IPS-15b (cell line): ENCODE results near the gene IGSF5.
"Not testable (repeated sequence)": the region's sequence is repeated elsewhere in the genome, so short reads cannot be mapped to it uniquely, and the experiment has no call there.

ENCODE experiments used
- H3K27me3 ChIP-seq: one replicate; pipeline ENCODE4 v1.6.1; 2013; ENCODE audit warnings: low read length; ENCODE audit not compliant: control insufficient read depth, insufficient read depth
- H3K36me3 ChIP-seq: one replicate; pipeline ENCODE4 v1.6.1; 2013; ENCODE audit warnings: low read length; ENCODE audit not compliant: control insufficient read depth, insufficient read depth
- H3K4me1 ChIP-seq: one replicate; pipeline ENCODE4 v1.6.1; 2013; ENCODE audit warnings: mild to moderate bottlenecking, low read length; ENCODE audit not compliant: control insufficient read depth, insufficient read depth
- H3K4me3 ChIP-seq: one replicate; pipeline ENCODE4 v1.5.1; 2013; ENCODE audit warnings: low read depth, low read length
- H3K9ac ChIP-seq: one replicate; pipeline ENCODE4 v1.6.1; 2013; ENCODE audit warnings: low read depth, mild to moderate bottlenecking, low read length
- H3K9me3 ChIP-seq: one replicate; pipeline ENCODE4 v1.6.1; 2013; ENCODE audit warnings: mild to moderate bottlenecking, low read length; ENCODE audit not compliant: control insufficient read depth, insufficient read depth

The IGSF5 gene

GRCh38 chr21:39744883-39745282 lies at the start of gene IGSF5:
Gene IGSF5 (plus strand): TSS chr21:39745183. CDS start chr21:39745510, 327 bp downstream.
- not testable (repeated sequence) for H3K9me3 ChIP-seq, H3K36me3 ChIP-seq, H3K4me1 ChIP-seq, H3K27me3 ChIP-seq, H3K9ac ChIP-seq, H3K4me3 ChIP-seq

- no peak overlapping the region for H3K4me3 ChIP-seq
These were observed 48.8 kb upstream of the IGSF5 start for GRCh38 chr21:39696196-39696595.

GRCh38 chr21:39696618-39697017 lies 48.4 kb upstream of the IGSF5 start:
- Histone ChIP-seq H3K36me3 (no peaks in the 10 kb centered on the region), H3K4me1 (no peaks in the 10 kb centered on the region), H3K27me3 (no peaks in the 10 kb centered on the region), H3K9me3 (no peaks in the 10 kb centered on the region), H3K9ac (no peak overlapping the region), H3K4me3 (no peak overlapping the region)

More at GRCh38 chr21:39696196-39696595, 48.8 kb upstream of the IGSF5 start:
- no peaks in the 10 kb centered on the region for H3K27me3 ChIP-seq
- H3K36me3 ChIP-seq, result no peaks in the 10 kb centered on the region
- no peak overlapping the region for H3K9ac ChIP-seq
- no peaks in the 10 kb centered on the region for H3K4me1 ChIP-seq
- no peaks in the 10 kb centered on the region for H3K9me3 ChIP-seq

GRCh38 chr21:39700318-39700717 lies 44.7 kb upstream of the IGSF5 start:
- no peak overlapping the region for H3K4me3 ChIP-seq
- no peak overlapping the region for H3K9ac ChIP-seq
- no peaks in the 10 kb centered on the region for H3K9me3 ChIP-seq
- H3K4me1 ChIP-seq, result no peaks in the 10 kb centered on the region
- no peaks in the 10 kb centered on the region for H3K27me3 ChIP-seq
- no peaks in the 10 kb centered on the region for H3K36me3 ChIP-seq

GRCh38 chr21:39703578-39703977 lies 41.4 kb upstream of the IGSF5 start:
- H3K9me3 ChIP-seq, result peaks cover 3% of the 10 kb centered on the region
- peaks cover 18% of the 10 kb centered on the region for H3K4me1 ChIP-seq
- H3K36me3 ChIP-seq, result no peaks in the 10 kb centered on the region
- H3K9ac ChIP-seq, result no peak overlapping the region
- H3K27me3 ChIP-seq, result no peaks in the 10 kb centered on the region
- no peak overlapping the region for H3K4me3 ChIP-seq

- H3K9ac ChIP-seq, result no peak overlapping the region
- H3K27me3 ChIP-seq, result no peaks in the 10 kb centered on the region
- peaks cover 3% of the 10 kb centered on the region for H3K9me3 ChIP-seq
- H3K36me3 ChIP-seq, result no peaks in the 10 kb centered on the region
- no peak overlapping the region for H3K4me3 ChIP-seq
- peaks cover 18% of the 10 kb centered on the region for H3K4me1 ChIP-seq
These were observed 39.1 kb upstream of the IGSF5 start for GRCh38 chr21:39705849-39706248.

- Histone ChIP-seq H3K27me3 (no peaks in the 10 kb centered on the region), H3K9me3 (peaks cover 3% of the 10 kb centered on the region), H3K36me3 (no peaks in the 10 kb centered on the region), H3K9ac (no peak overlapping the region), H3K4me1 (peaks cover 18% of the 10 kb centered on the region), H3K4me3 (no peak overlapping the region)
These were observed 37.7 kb upstream of the IGSF5 start for GRCh38 chr21:39707316-39707715.

GRCh38 chr21:39710866-39711265 lies 34.1 kb upstream of the IGSF5 start:
- no peaks in the 10 kb centered on the region for H3K27me3 ChIP-seq
- H3K4me3 ChIP-seq, result no peak overlapping the region
- H3K9me3 ChIP-seq, result peaks cover 3% of the 10 kb centered on the region
- no peaks in the 10 kb centered on the region for H3K36me3 ChIP-seq
- H3K4me1 ChIP-seq, result peaks cover 18% of the 10 kb centered on the region
- H3K9ac ChIP-seq, result no peak overlapping the region

GRCh38 chr21:39712273-39712672 lies 32.7 kb upstream of the IGSF5 start:
- H3K27me3 ChIP-seq, result no peaks in the 10 kb centered on the region
- no peaks in the 10 kb centered on the region for H3K9me3 ChIP-seq
- H3K9ac ChIP-seq, result no peak overlapping the region
- peaks cover 7% of the 10 kb centered on the region for H3K4me1 ChIP-seq
- H3K36me3 ChIP-seq, result no peaks in the 10 kb centered on the region
- no peak overlapping the region for H3K4me3 ChIP-seq

GRCh38 chr21:39712976-39713375 lies 32.0 kb upstream of the IGSF5 start:
- Histone ChIP-seq H3K9me3 (no peaks in the 10 kb centered on the region), H3K4me3 (no peak overlapping the region), H3K27me3 (no peaks in the 10 kb centered on the region), H3K4me1 (peaks cover under 1% of the 10 kb centered on the region), H3K9ac (no peak overlapping the region), H3K36me3 (no peaks in the 10 kb centered on the region)

GRCh38 chr21:39713905-39714304 lies 31.1 kb upstream of the IGSF5 start:
- Histone ChIP-seq H3K4me3 (no peak overlapping the region), H3K36me3 (no peaks in the 10 kb centered on the region), H3K9me3 (no peaks in the 10 kb centered on the region), H3K4me1 (no peaks in the 10 kb centered on the region), H3K27me3 (no peaks in the 10 kb centered on the region), H3K9ac (no peak overlapping the region)

- Histone ChIP-seq H3K4me3 (no peak overlapping the region), H3K9ac (no peak overlapping the region), H3K4me1 (no peaks in the 10 kb centered on the region), H3K27me3 (no peaks in the 10 kb centered on the region), H3K9me3 (no peaks in the 10 kb centered on the region), H3K36me3 (no peaks in the 10 kb centered on the region)
These were observed 30.7 kb upstream of the IGSF5 start for GRCh38 chr21:39714331-39714730.
